ENCODE data around the gene PLXNB1.

DNA sequence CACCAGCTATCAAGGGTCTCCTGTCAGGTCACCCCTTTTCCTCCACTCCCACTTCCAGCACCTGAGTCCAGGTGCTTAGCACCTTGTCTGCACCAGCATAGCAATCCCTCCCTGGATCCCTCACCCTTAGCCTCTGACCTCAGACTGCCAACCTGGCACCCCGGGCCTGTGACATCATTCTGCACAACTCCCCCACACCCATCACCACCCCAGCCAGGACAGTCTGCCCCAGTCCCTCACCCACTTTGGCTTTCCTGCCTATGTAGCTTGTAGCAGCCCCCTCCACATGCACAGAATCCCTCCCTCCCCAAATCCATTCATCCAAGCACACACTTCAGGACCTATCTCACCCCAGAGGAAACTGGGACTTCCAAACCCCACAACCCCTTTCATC lies 819 bp upstream of the PLXNB1 start:
- TF ChIP-seq, protein P1, sequence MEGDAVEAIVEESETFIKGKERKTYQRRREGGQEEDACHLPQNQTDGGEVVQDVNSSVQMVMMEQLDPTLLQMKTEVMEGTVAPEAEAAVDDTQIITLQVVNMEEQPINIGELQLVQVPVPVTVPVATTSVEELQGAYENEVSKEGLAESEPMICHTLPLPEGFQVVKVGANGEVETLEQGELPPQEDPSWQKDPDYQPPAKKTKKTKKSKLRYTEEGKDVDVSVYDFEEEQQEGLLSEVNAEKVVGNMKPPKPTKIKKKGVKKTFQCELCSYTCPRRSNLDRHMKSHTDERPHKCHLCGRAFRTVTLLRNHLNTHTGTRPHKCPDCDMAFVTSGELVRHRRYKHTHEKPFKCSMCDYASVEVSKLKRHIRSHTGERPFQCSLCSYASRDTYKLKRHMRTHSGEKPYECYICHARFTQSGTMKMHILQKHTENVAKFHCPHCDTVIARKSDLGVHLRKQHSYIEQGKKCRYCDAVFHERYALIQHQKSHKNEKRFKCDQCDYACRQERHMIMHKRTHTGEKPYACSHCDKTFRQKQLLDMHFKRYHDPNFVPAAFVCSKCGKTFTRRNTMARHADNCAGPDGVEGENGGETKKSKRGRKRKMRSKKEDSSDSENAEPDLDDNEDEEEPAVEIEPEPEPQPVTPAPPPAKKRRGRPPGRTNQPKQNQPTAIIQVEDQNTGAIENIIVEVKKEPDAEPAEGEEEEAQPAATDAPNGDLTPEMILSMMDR (IDR thresholded peaks at IDR 0.05): no peak
- no peak for TF ChIP-seq POLR2A (IDR thresholded peaks at IDR 0.05)
